Measurements from ENCODE around the gene PIGQ.

The PIGQ gene

GRCh38 chr16:627454-628239 is 57.9 kb downstream of the PIGQ start:
- TF ChIP-seq, protein P1, sequence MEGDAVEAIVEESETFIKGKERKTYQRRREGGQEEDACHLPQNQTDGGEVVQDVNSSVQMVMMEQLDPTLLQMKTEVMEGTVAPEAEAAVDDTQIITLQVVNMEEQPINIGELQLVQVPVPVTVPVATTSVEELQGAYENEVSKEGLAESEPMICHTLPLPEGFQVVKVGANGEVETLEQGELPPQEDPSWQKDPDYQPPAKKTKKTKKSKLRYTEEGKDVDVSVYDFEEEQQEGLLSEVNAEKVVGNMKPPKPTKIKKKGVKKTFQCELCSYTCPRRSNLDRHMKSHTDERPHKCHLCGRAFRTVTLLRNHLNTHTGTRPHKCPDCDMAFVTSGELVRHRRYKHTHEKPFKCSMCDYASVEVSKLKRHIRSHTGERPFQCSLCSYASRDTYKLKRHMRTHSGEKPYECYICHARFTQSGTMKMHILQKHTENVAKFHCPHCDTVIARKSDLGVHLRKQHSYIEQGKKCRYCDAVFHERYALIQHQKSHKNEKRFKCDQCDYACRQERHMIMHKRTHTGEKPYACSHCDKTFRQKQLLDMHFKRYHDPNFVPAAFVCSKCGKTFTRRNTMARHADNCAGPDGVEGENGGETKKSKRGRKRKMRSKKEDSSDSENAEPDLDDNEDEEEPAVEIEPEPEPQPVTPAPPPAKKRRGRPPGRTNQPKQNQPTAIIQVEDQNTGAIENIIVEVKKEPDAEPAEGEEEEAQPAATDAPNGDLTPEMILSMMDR (IDR thresholded peaks at IDR 0.05; ENCODE audit: low read depth, low read length) = no peak
- no peak overlapping the region for H3K4me3 ChIP-seq (replicated peaks in 1 of 2; ENCODE audit: low read depth in 2 of 2, low read length in 2 of 2)
- DNase-seq (ENCODE audit: low read depth in 2 of 2) = peak in 1 of 2 donors; percentile 42

GRCh38 chr16:628321-629061 is 58.7 kb downstream of the PIGQ start:
- no peak overlapping the region for H3K4me3 ChIP-seq (replicated peaks in 1 of 2; ENCODE audit: low read depth in 2 of 2, low read length in 2 of 2)
- no peak for DNase-seq (ENCODE audit: low read depth in 2 of 2)
- TF ChIP-seq, protein P1 (IDR thresholded peaks at IDR 0.05; ENCODE audit: low read depth, low read length) = no peak

DNA sequence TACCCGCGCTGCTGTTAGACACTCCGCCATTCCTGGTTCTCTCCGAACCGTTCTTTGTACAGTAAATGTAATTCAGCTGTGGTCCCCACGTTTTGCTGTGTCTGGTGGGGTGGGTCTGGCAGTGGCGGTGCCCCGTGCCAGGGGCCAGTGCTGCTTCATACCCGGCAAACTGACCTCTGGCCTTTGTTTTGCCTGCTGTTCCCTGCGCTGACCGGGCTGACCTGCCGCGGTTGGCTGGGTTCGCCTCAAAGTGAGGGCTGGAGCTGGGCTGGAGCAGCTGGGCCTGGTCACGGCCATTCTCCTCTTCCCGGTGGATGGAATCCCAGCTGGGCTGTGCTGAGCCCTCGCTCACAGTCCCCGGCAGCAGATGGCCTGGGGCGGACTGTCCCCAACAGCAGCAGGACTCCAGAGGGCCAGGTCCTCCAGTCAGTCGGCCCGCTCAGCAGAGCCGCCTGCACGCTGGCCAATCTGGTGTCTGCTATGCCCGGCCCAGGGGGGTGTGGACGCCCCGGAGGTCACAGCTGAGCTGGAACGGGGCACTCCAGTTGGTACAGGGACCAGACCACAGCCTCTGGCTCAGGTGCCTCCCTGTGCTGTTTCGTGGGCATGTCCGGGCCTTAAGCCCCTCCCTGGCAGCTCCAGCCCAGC is 59.5 kb downstream of the PIGQ start:
- TF ChIP-seq, protein P1 (IDR thresholded peaks at IDR 0.05; ENCODE audit: low read depth, low read length) = no peak
- no peak for DNase-seq (ENCODE audit: low read depth in 2 of 2)
- H3K4me3 ChIP-seq (replicated peaks in 1 of 2; ENCODE audit: low read depth in 2 of 2, low read length in 2 of 2) = no peak overlapping the region

- TF ChIP-seq, protein P1 (IDR thresholded peaks at IDR 0.05; ENCODE audit: low read depth, low read length) = no peak
- H3K4me3 ChIP-seq (replicated peaks in 1 of 2; ENCODE audit: low read depth in 2 of 2, low read length in 2 of 2) = no peak overlapping the region
- no peak for DNase-seq (ENCODE audit: low read depth in 2 of 2)
Observed at GRCh38 chr16:629833-630248, 60.1 kb downstream of the PIGQ start.

DNA sequence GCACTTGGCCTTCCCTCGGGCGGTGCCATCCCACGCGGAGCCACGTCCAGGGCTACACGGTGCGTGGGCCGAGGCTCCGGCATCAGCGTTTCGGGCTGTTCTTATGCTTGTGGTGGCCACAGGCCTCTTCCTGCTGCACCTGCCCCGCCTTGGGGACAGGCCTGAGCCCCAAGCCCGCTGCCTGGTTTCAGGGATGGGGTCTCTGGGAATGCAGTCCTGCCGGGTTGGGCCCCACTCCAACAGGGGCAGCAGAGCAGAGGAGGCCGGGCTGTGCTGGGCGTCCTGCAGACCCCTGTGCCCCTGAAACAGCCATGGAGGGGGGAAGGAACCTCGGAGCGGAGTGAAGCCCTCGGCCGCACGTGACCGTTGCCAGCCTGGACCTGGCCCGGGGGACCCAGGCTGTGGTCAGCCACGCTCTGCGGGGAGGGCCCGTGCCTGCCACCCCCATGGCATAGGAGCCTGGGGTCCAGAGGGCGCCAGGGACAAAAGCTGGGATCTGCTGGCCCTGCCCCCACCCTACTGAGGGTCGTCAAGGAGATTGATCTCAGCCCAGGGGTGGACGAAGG is 60.6 kb downstream of the PIGQ start:
- no peak overlapping the region for H3K4me3 ChIP-seq (replicated peaks in 1 of 2; ENCODE audit: low read depth in 2 of 2, low read length in 2 of 2)
- TF ChIP-seq, protein P1 (IDR thresholded peaks at IDR 0.05; ENCODE audit: low read depth, low read length) = no peak
- DNase-seq (ENCODE audit: low read depth in 2 of 2) = no peak

DNA sequence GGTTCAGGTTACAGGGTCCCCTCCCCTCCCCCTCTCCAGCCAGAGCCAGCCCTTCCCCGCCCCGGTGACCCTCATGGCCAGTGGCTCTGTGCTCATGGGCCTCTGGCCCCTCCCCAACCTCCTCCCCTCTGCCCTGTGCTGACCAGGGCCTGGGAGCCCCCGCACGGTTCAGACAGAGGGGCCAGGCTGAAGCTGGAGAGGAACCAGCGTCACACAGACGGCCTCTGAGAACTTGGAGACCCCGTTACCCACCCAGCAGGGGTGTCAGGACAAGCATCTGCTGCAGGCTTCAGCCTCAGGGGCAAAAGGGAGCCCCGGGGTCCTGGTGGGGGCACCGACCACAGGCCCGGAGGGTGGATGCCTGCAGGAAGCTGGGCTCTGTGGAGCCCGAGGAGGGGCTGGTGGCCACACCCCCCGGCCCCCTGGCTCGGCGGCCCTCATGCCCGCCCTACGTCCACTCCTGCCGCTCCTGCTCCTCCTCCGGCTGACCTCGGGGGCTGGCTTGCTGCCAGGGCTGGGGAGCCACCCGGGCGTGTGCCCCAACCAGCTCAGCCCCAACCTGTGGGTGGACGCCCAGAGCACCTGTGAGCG is 61.1 kb downstream of the PIGQ start, which contains the start of gene WFIKKN1:
Gene WFIKKN1, plus strand, starts transcription at position 171 of the 591 bp plus-strand sequence. Its CDS starts 269 bp downstream, at position 440.
- no peak for DNase-seq (ENCODE audit: low read depth in 2 of 2)
- TF ChIP-seq, protein P1 (IDR thresholded peaks at IDR 0.05; ENCODE audit: low read depth, low read length) = no peak
- H3K4me3 ChIP-seq (replicated peaks in 1 of 2; ENCODE audit: low read depth in 2 of 2, low read length in 2 of 2) = no peak within 1 kb of the TSS

All from cardiac fibroblast (primary cell).